GM12801 (cell line): ENCODE results near the gene POLR1G.

Experiments
- CTCF ChIP-seq: IDR thresholded peaks from one replicate; pipeline ENCODE4 v1.5.1; 2011; ENCODE audit warnings: control low read depth; ENCODE audit not compliant: insufficient read length; ENCODE audit errors: extremely low read depth

POLR1G gene

GRCh38 chr19:45428384-45429231, 22.2 kb downstream of the POLR1G start:
- no peak for TF ChIP-seq CTCF

- no peak for TF ChIP-seq CTCF
These were observed 30.9 kb downstream of the POLR1G start for GRCh38 chr19:45437328-45437727.

GRCh38 chr19:45439190-45439568, 32.7 kb downstream of the POLR1G start:
- TF ChIP-seq CTCF = no peak

- TF ChIP-seq CTCF = peak; percentile 3
These were observed 33.3 kb downstream of the POLR1G start for GRCh38 chr19:45439569-45440258.

- no peak for TF ChIP-seq CTCF
These were observed 33.8 kb downstream of the POLR1G start for GRCh38 chr19:45440259-45440638.

- no peak for TF ChIP-seq CTCF
These were observed 34.6 kb downstream of the POLR1G start for GRCh38 chr19:45440873-45441654.

GRCh38 chr19:45442408-45442777, 35.9 kb downstream of the POLR1G start:
- TF ChIP-seq CTCF = no peak
